ENCODE results near the gene SSH2. TPM values are rescaled to one million over a fixed set of nuclear protein-coding genes. Genes with fewer than 3 reads are reported as not detected.

SSH2 gene
- total and polyA plus RNA-seq, 3 donors from 2014 or later: 31.0 to 62.3 (median 37.4) TPM

GRCh38 chr17:29588562-29589411 is 341.2 kb downstream of the SSH2 start:
- DNase-seq: peak; percentile 52
- TF ChIP-seq CTCF (IDR thresholded peaks at IDR 0.05): no peak
- TF ChIP-seq POLR2A (IDR thresholded peaks at IDR 0.05): no peak
- Histone ChIP-seq H3K27me3 (no peaks in the 10 kb centered on the region), H3K27ac (peak overlapping the region; percentile 4 to 72), H3K4me1 (peaks cover 48% of the 10 kb centered on the region), H3K9me3 (no peaks in the 10 kb centered on the region), H3K4me3 (peak overlapping the region; percentile 75 to 76), H3K36me3 (ENCODE audit: low read depth, missing control alignments) (no peaks in the 10 kb centered on the region)
- intact Hi-C loops (cut with DNase I; ENCODE audit: low total_unique reads): no loop called here
- 1% methylated on average over 26 to 56 of the region's 72 CpGs for WGBS, 2 donors

DNA sequence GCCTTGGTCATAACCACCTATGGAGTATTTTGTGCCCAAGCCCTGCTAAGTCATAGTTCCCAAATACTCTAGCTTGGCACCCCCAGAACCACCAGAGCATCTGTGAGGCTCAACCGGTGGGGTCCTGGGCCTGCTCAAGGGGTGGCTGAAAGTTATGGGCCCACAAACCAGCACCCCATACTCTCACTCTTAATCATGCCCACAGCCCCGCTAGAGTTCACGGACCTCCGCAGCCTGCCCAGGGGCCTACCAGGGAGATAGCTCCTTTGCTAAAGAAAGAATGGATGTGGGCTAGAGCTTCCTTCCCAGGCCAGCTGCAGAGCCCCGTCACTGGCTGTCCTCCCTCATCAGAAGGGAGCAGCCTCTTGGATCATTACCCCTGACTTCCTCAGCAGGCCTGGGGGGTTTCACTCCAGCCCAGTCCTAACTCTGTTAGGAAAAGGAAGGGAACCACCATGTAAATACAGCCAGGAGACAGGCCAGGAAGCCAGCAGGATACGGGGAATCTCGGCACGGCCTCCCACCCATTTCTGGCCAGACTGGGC is 341.9 kb downstream of the SSH2 start:
- no peaks in the 10 kb centered on the region for H3K36me3 ChIP-seq (ENCODE audit: low read depth, missing control alignments)
- no peak for TF ChIP-seq CTCF (IDR thresholded peaks at IDR 0.05)
- no peak for TF ChIP-seq POLR2A (IDR thresholded peaks at IDR 0.05)
- peak overlapping the region; percentile 75 to 76 for H3K4me3 ChIP-seq
- H3K4me1 ChIP-seq: peaks cover 48% of the 10 kb centered on the region
- WGBS, 2 donors: 25 to 40% methylated on average over 5 to 8 of the region's 8 CpGs
- no peaks in the 10 kb centered on the region for H3K27me3 ChIP-seq
- DNase-seq: no peak
- no peaks in the 10 kb centered on the region for H3K9me3 ChIP-seq
- H3K27ac ChIP-seq: peak overlapping the region; percentile 4 to 72
- intact Hi-C loops (cut with DNase I; ENCODE audit: low total_unique reads): no loop called here

DNA sequence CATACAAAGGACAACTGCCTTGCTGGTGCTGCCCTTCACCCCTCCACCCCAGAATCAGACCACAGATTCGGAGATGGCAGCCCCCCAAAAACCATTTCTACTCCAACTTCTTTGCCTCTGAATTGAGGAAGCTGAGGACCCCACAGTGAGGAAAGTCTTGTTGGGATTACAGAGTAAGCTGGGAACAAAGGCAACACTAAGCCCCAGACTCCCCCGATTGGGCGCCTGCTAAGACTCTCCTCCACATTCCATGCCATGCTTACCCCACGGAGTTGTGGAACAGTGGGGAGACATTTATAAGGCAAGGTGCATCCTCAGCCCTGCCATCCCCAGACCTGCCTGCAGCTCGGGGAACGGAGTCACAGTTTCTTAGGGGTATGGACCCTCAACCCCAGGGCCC is 342.4 kb downstream of the SSH2 start:
- intact Hi-C loops (cut with DNase I; ENCODE audit: low total_unique reads): no loop called here
- Histone ChIP-seq H3K4me3 (peak overlapping the region in 1 of 2 donors; percentile 75), H3K4me1 (peaks cover 46% of the 10 kb centered on the region), H3K27ac (peak overlapping the region in 1 of 2 donors; percentile 72), H3K27me3 (no peaks in the 10 kb centered on the region), H3K36me3 (ENCODE audit: low read depth, missing control alignments) (no peaks in the 10 kb centered on the region), H3K9me3 (no peaks in the 10 kb centered on the region)
- no peak for DNase-seq
- WGBS, 2 donors: 66 to 86% methylated on average over 4 to 6 of the region's 6 CpGs
- TF ChIP-seq POLR2A (IDR thresholded peaks at IDR 0.05) (no peak), CTCF (IDR thresholded peaks at IDR 0.05) (no peak)

DNA sequence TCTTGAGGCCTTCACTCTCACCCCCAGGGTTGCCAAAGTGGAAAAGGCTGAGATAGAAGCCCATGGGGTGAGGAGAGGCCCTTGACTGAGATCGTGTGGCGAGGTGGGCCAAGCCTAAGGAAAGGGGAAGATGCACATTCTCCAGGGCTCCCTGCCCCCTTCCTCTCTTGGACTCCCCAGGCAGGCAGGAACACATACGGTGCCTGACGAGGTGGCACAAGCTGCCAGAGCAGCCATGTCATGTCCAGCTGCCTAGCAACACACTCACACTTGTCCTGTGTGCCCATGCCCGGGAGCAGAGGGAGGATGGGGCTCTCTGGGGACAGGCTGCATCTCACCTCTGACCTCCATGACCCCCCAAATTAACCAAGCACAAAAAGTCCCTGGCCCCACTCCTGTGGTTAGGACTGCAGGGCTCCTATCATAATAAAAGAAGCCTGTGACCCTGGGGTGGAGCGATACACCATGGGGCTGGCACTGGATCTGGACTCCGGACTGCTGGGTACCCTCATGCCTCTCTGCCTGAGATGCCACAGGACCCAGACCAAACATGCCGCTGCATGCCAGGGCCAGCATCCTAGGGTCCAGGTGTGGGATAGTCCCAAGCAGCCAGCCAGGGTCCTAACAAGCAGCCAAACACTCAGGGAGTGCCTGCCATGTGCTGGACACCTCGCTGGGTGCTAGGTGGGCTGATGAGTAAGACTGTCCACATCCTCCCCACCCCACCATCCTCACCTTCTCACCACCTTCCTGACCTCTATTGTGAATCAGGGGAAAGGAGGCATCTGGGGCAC is 343.2 kb downstream of the SSH2 start:
- no peak overlapping the region for H3K4me3 ChIP-seq
- no peak for TF ChIP-seq POLR2A (IDR thresholded peaks at IDR 0.05)
- TF ChIP-seq CTCF (IDR thresholded peaks at IDR 0.05): no peak
- 57 to 81% methylated on average over 6 to 9 of the region's 9 CpGs for WGBS, 2 donors
- no peaks in the 10 kb centered on the region for H3K27me3 ChIP-seq
- intact Hi-C loops (cut with DNase I; ENCODE audit: low total_unique reads): no loop called here
- H3K9me3 ChIP-seq: no peaks in the 10 kb centered on the region
- no peak overlapping the region for H3K27ac ChIP-seq
- H3K4me1 ChIP-seq: peaks cover 39% of the 10 kb centered on the region
- no peak for DNase-seq
- H3K36me3 ChIP-seq (ENCODE audit: low read depth, missing control alignments): no peaks in the 10 kb centered on the region
